ENCODE measurements around the gene NBR1. TPM values are rescaled to one million over a fixed set of nuclear protein-coding genes. Genes with fewer than 3 reads are reported as not detected.

NBR1 gene
- total and polyA plus RNA-seq, 2 of the 8 experiments (the other 6 are each of a cell fraction or from before 2014, with no cell fraction given) = 13.5 to 36.0 TPM

DNA sequence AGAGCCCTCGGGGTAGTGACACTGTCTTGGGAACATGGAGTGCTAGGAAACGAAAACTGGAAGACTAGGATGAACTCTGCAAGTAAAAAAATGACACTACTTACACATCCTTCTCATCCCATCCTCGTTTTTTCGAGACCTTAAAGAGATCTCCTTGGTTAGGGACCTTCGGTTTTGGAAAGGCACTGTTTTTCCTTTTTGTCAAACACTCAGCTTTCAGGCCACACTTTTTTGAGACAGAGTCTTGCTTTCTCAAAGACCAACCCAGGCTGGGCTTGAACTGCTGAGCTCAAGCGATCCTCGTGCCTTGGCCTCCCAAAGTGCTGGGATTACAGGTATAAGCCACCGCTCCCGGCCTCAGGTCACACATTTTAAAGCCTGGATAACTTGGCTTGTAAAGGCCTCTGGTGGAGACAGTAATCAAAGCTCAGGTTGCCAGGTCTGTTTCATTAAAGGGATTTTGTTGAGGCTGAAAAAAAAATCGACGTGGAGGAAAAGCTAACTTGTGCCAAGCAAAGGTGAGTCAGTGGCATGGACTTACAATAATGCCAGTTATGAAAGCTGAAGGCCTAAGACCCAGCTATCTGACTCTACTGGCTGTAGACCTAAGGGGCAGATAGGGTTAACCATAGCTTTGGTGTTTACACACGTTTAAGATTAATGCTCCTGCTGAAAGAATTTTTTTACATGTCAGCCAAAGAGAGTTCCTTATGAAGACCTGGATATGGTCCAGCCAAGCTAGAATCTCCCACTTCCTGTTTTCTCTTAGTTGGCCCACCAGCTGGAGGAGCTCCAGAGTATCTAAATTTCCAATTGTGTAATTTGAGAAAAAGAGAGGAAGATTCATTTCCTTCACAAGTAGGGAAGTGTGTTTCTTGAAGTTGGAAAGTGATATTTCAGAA is 823 bp downstream of the NBR1 start (continued):
- TF ChIP-seq, protein P1, sequence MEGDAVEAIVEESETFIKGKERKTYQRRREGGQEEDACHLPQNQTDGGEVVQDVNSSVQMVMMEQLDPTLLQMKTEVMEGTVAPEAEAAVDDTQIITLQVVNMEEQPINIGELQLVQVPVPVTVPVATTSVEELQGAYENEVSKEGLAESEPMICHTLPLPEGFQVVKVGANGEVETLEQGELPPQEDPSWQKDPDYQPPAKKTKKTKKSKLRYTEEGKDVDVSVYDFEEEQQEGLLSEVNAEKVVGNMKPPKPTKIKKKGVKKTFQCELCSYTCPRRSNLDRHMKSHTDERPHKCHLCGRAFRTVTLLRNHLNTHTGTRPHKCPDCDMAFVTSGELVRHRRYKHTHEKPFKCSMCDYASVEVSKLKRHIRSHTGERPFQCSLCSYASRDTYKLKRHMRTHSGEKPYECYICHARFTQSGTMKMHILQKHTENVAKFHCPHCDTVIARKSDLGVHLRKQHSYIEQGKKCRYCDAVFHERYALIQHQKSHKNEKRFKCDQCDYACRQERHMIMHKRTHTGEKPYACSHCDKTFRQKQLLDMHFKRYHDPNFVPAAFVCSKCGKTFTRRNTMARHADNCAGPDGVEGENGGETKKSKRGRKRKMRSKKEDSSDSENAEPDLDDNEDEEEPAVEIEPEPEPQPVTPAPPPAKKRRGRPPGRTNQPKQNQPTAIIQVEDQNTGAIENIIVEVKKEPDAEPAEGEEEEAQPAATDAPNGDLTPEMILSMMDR (IDR thresholded peaks at IDR 0.05; ENCODE audit: control extremely low read depth in 1 of 3, insufficient read depth in 1 of 3, low read depth in 1 of 3, low read length in 3 of 3) = peak in 1 of 3 experiments; percentile 13; a peak in 1 of 4 replicates
- no peak for TF ChIP-seq SP4 (IDR thresholded peaks at IDR 0.05; ENCODE audit: low read length)
- TF ChIP-seq TAF7 (optimal IDR thresholded peaks at IDR 0.05; ENCODE audit: borderline replicate concordance, low read depth, low read length) = no peak
